Diencephalon (tissue), 1 donor: Measurements from ENCODE around the gene SMIM38. TPM values are rescaled to one million over a fixed set of nuclear protein-coding genes. Genes with fewer than 3 reads are reported as not detected.

ENCODE experiments used
- total RNA-seq: library from RNA; depleted of rRNA; stranded (reverse); fragments of >200 nt; gene quantifications from one replicate; pipeline ENCODE4 v1.2.3, GENCODE V29; 2014

SMIM38 gene
- total RNA-seq, result 0.92 TPM

GRCh38 chr11:69155302-69156234 lies at the start of gene SMIM38:
SMIM38 (plus strand) TSS chr11:69155935; CDS start chr11:69157847, 1,912 bp downstream.

Other genes starting within 250 kb of the SMIM38 start
- not detected for gene MRGPRD, start 174.9 kb upstream of the SMIM38 start, total RNA-seq
- gene MRGPRF, start 142.7 kb upstream of the SMIM38 start, total RNA-seq, result 0.92 TPM
- 10.4 TPM for gene TPCN2, start 107.0 kb upstream of the SMIM38 start, total RNA-seq
- not detected for gene MYEOV, start 138.2 kb downstream of the SMIM38 start, total RNA-seq